ENCODE measurements around the gene RGS6.

DNA sequence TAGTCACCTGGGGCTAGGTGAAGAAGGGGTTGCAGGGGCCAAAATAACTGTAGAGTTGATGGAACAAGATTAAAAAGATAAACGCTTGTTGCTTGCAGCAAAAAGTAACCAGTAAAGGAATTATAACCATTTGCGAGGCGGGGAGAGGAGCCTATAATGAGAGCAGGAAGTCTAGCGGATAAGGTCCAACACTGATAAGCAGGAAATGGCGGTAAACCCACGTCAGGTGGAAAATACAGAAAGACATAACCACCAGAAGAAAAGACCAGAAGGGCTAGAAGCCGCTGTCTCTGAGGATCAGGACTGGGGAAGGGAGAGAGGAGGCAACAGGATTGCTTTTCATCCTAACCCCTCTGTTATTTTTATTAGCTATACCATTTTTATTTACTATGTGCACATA is 658.3 kb downstream of the RGS6 start:
- no peak for TF ChIP-seq POLR2A (IDR thresholded peaks at IDR 0.05; ENCODE audit: low read length)
- no peak for TF ChIP-seq GATA1 (IDR thresholded peaks at IDR 0.05; ENCODE audit: low read depth, low read length)
